Measurements from ENCODE around the gene SERINC1. TPM values are rescaled to one million over a fixed set of nuclear protein-coding genes. Genes with fewer than 3 reads are reported as not detected.

SERINC1 gene
- total RNA-seq, 1 experiment from 2014 or later = 82.9 TPM

- Histone ChIP-seq H3K36me3 (ENCODE audit: insufficient read depth, low read length, poor library complexity, severe bottlenecking) (no peaks in the 10 kb centered on the region), H3K4me1 (ENCODE audit: insufficient read depth, low read length, poor library complexity, severe bottlenecking) (no peaks in the 10 kb centered on the region), H3K4me3 (ENCODE audit: low read depth, low read length, poor library complexity, severe bottlenecking) (no peak overlapping the region), H3K9me3 (ENCODE audit: low read depth, low read length, poor library complexity, severe bottlenecking) (no peaks in the 10 kb centered on the region), H3K27ac (ENCODE audit: low read depth, low read length, poor library complexity, severe bottlenecking) (no peak overlapping the region), H3K27me3 (replicated peaks; ENCODE audit: insufficient read depth, low read depth, low read length, poor library complexity) (no peaks in the 10 kb centered on the region)
- no peak for TF ChIP-seq CTCF (conservative IDR thresholded peaks at IDR 0.05; ENCODE audit: low read depth, low read length)
- no peak for TF ChIP-seq EZH2 (IDR thresholded peaks at IDR 0.05; ENCODE audit: borderline replicate concordance, low read depth, low read length, poor library complexity, severe bottlenecking)
- intact Hi-C loops (cut with micrococcal nuclease; ENCODE audit: unreplicated experiment) = no loop called here
- BruUV-seq (replicated peaks) = no TSS peak
- CTCF ChIA-PET = interaction anchor here (0.7 kb wide), 1 partner anchor 99 kb away, joined by 4 read pairs; no protein-coding TSS in a partner anchor
- DNase-seq (ENCODE audit: low spot score) = no peak
- POLR2A ChIA-PET (ENCODE audit: low non-redundant PET) = no interaction called here
These were observed 78.2 kb downstream of the SERINC1 start for GRCh38 chr6:122393351-122393896.

Other genes with a start within 250 kb of the SERINC1 start
- gene HSF2, start 72.2 kb downstream of the SERINC1 start, total RNA-seq (2021) = 27.5 and 31.3 TPM in 2 replicates
- gene PKIB, start 138.6 kb upstream of the SERINC1 start, total RNA-seq (2021) = 10.4 and 11.5 TPM in 2 replicates